ENCODE measurements around the gene DYNC2LI1.

The DYNC2LI1 gene

DNA sequence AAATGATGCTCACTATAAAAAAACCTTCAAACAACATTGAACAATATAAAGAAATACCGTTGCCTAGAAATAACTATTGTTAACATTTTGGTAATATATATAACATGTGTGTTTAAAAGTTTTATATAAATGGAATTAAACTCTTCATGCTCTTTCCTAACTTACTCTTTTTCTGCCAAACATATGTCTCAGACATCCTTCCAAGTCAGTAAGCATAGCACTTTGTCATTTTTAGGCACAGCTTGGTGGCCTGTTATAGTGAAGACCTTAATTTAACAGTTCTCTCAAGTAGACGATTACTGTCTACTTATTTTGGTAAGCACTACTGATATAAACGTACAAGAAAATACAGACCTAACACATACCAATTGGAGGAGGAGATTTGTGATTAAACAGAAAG lies 40.9 kb downstream of the DYNC2LI1 start:
- Histone ChIP-seq H3K36me3 (ENCODE audit: insufficient read depth, low read length) (no peaks in the 10 kb centered on the region), H3K9me2 (ENCODE audit: low read depth, low read length) (no peaks in the 10 kb centered on the region), H4K20me1 (ENCODE audit: insufficient read depth, low read length) (no peaks in the 10 kb centered on the region), H3K4me3 (ENCODE audit: low read depth, low read length, poor library complexity, severe bottlenecking) (no peak overlapping the region), H3K9ac (ENCODE audit: low read length) (no peak overlapping the region), H2AFZ (ENCODE audit: low read length) (no peak overlapping the region), H3K27ac (ENCODE audit: low read depth, low read length, poor library complexity, severe bottlenecking) (no peak overlapping the region), H3K79me2 (ENCODE audit: insufficient read depth, low read length) (no peaks in the 10 kb centered on the region), H3K4me1 (ENCODE audit: insufficient read depth, low read length, severe bottlenecking) (no peaks in the 10 kb centered on the region), H3K4me2 (ENCODE audit: low read length) (no peak overlapping the region), H3K27me3 (ENCODE audit: insufficient read depth, low read length) (no peaks in the 10 kb centered on the region), H3K9me3 (ENCODE audit: low read length) (no peaks in the 10 kb centered on the region), H3F3A (ENCODE audit: insufficient read depth, low read length) (no peaks in the 10 kb centered on the region)
- no peak for TF ChIP-seq EZH2 (IDR thresholded peaks at IDR 0.05; ENCODE audit: borderline replicate concordance, low read length)
- TF ChIP-seq, protein P1, sequence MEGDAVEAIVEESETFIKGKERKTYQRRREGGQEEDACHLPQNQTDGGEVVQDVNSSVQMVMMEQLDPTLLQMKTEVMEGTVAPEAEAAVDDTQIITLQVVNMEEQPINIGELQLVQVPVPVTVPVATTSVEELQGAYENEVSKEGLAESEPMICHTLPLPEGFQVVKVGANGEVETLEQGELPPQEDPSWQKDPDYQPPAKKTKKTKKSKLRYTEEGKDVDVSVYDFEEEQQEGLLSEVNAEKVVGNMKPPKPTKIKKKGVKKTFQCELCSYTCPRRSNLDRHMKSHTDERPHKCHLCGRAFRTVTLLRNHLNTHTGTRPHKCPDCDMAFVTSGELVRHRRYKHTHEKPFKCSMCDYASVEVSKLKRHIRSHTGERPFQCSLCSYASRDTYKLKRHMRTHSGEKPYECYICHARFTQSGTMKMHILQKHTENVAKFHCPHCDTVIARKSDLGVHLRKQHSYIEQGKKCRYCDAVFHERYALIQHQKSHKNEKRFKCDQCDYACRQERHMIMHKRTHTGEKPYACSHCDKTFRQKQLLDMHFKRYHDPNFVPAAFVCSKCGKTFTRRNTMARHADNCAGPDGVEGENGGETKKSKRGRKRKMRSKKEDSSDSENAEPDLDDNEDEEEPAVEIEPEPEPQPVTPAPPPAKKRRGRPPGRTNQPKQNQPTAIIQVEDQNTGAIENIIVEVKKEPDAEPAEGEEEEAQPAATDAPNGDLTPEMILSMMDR (IDR thresholded peaks at IDR 0.05; ENCODE audit: low read length) = no peak

DNA sequence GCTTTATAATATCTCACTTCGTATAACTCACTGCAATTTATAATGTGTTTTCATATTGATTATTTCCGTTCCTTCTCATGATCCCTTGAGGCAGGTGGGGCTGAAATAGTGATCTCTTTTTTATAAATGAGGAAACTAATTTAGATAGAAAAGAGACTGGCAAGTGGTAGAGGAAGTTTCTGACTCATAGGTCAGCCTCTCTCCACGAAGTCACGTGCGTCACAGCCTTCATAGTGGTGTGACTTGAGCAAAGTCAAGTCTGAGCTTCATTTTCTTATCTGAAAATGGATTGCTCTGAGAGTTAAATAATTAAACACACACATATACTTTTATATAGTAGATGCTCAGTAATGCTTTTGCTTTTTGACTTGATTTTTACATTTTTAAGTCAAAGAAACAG lies 44.9 kb downstream of the DYNC2LI1 start:
- H3K9ac ChIP-seq (ENCODE audit: low read length) = no peak overlapping the region
- no peak overlapping the region for H3K4me3 ChIP-seq (ENCODE audit: low read depth, low read length, poor library complexity, severe bottlenecking)
- H3K9me2 ChIP-seq (ENCODE audit: low read depth, low read length) = no peaks in the 10 kb centered on the region
- no peaks in the 10 kb centered on the region for H3K27me3 ChIP-seq (ENCODE audit: insufficient read depth, low read length)
- H3F3A ChIP-seq (ENCODE audit: insufficient read depth, low read length) = no peaks in the 10 kb centered on the region
- no peaks in the 10 kb centered on the region for H4K20me1 ChIP-seq (ENCODE audit: insufficient read depth, low read length)
- no peaks in the 10 kb centered on the region for H3K36me3 ChIP-seq (ENCODE audit: insufficient read depth, low read length)
- no peak overlapping the region for H3K4me2 ChIP-seq (ENCODE audit: low read length)
- H3K4me1 ChIP-seq (ENCODE audit: insufficient read depth, low read length, severe bottlenecking) = no peaks in the 10 kb centered on the region
- no peaks in the 10 kb centered on the region for H3K79me2 ChIP-seq (ENCODE audit: insufficient read depth, low read length)
- H3K9me3 ChIP-seq (ENCODE audit: low read length) = no peaks in the 10 kb centered on the region
- TF ChIP-seq EZH2 (IDR thresholded peaks at IDR 0.05; ENCODE audit: borderline replicate concordance, low read length) = no peak
- TF ChIP-seq, protein P1 (IDR thresholded peaks at IDR 0.05; ENCODE audit: low read length) = no peak
- H3K27ac ChIP-seq (ENCODE audit: low read depth, low read length, poor library complexity, severe bottlenecking) = no peak overlapping the region
- H2AFZ ChIP-seq (ENCODE audit: low read length) = no peak overlapping the region

DNA sequence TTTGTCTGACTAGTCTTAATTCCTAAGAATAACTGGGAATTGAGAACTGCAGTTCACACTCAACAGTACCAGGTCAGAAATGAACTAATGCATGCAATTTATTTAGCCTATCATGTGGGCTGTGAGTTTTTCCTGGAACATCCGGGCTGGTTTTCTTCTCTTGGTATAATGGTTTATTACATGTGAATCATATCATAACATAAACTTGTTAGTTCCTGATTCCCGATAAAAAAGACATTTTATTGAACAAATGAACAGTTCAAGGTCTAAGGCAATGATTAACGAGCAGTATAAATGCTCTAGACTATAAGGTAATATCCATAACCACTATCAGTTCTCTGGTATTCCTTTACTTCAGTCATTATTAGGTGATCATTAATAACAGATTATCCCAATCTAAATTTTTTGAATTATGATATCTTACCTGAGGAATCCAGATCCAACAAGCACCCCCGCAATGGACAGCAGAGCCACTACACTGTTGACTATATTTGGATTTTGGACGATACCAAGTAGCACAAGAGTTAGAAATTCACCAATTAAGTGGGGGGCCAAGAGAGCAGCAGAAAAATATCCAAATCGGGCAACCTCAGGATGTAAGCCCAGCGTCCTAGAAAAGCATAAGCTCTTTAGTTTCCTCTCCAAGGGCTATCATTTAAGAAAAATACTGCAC lies 45.8 kb downstream of the DYNC2LI1 start:
- Histone ChIP-seq H3K79me2 (ENCODE audit: insufficient read depth, low read length) (no peaks in the 10 kb centered on the region), H3K27me3 (ENCODE audit: insufficient read depth, low read length) (no peaks in the 10 kb centered on the region), H3K9ac (ENCODE audit: low read length) (no peak overlapping the region)

More for the DNA sequence above, 45.8 kb downstream of the DYNC2LI1 start:
- H3K9me2 ChIP-seq (ENCODE audit: low read depth, low read length) = no peaks in the 10 kb centered on the region
- no peaks in the 10 kb centered on the region for H3K36me3 ChIP-seq (ENCODE audit: insufficient read depth, low read length)
- H3K9me3 ChIP-seq (ENCODE audit: low read length) = no peaks in the 10 kb centered on the region
- H4K20me1 ChIP-seq (ENCODE audit: insufficient read depth, low read length) = no peaks in the 10 kb centered on the region
- TF ChIP-seq, protein P1 (IDR thresholded peaks at IDR 0.05; ENCODE audit: low read length) = no peak
- no peak for TF ChIP-seq EZH2 (IDR thresholded peaks at IDR 0.05; ENCODE audit: borderline replicate concordance, low read length)
- H3F3A ChIP-seq (ENCODE audit: insufficient read depth, low read length) = no peaks in the 10 kb centered on the region
- no peak overlapping the region for H2AFZ ChIP-seq (ENCODE audit: low read length)
- H3K4me1 ChIP-seq (ENCODE audit: insufficient read depth, low read length, severe bottlenecking) = no peaks in the 10 kb centered on the region
- no peak overlapping the region for H3K4me3 ChIP-seq (ENCODE audit: low read depth, low read length, poor library complexity, severe bottlenecking)
- no peak overlapping the region for H3K27ac ChIP-seq (ENCODE audit: low read depth, low read length, poor library complexity, severe bottlenecking)
- H3K4me2 ChIP-seq (ENCODE audit: low read length) = no peak overlapping the region

All from OCI-LY1 (cell line).